Measurements from ENCODE around the gene RNF19B.

RNF19B gene

DNA sequence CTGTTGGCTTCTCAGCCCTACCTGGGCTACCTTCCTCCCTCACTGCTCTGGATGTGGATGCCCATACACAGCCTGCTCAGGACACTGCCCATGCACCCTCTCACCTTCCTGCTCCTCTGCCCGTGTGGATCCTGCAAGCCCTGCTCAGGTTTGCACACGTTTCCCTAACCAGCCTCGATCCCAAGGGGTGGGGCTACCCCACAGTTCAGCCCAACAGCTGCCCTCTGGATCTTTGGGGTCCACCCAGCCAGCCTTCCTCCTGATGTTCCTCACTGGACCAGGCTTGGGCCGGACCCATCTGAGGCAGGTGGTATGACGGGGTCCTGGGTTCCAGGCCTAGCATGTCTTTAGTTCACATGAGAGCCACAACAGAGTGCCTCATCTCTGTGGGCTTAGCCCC lies 68.2 kb downstream of the RNF19B start:
- H3K36me3 ChIP-seq (ENCODE audit: insufficient read depth, low read length): no peaks in the 10 kb centered on the region
- H3K27me3 ChIP-seq (ENCODE audit: control insufficient read depth in 1 of 2, insufficient read depth in 2 of 2, low read length in 2 of 2): peaks cover 13 to 22% of the 10 kb centered on the region in 2 donors
- no peak overlapping the region for H3K27ac ChIP-seq (ENCODE audit: low read depth, low read length)
- no peaks in the 10 kb centered on the region for H3K9me3 ChIP-seq (ENCODE audit: low read length)
- no peak overlapping the region for H3K9ac ChIP-seq (ENCODE audit: low read length)
- H3K4me1 ChIP-seq (ENCODE audit: insufficient read depth, low read length): peaks cover 7% of the 10 kb centered on the region
- H3K4me3 ChIP-seq (ENCODE audit: low read depth in 1 of 2, low read length in 2 of 2): no peak overlapping the region

DNA sequence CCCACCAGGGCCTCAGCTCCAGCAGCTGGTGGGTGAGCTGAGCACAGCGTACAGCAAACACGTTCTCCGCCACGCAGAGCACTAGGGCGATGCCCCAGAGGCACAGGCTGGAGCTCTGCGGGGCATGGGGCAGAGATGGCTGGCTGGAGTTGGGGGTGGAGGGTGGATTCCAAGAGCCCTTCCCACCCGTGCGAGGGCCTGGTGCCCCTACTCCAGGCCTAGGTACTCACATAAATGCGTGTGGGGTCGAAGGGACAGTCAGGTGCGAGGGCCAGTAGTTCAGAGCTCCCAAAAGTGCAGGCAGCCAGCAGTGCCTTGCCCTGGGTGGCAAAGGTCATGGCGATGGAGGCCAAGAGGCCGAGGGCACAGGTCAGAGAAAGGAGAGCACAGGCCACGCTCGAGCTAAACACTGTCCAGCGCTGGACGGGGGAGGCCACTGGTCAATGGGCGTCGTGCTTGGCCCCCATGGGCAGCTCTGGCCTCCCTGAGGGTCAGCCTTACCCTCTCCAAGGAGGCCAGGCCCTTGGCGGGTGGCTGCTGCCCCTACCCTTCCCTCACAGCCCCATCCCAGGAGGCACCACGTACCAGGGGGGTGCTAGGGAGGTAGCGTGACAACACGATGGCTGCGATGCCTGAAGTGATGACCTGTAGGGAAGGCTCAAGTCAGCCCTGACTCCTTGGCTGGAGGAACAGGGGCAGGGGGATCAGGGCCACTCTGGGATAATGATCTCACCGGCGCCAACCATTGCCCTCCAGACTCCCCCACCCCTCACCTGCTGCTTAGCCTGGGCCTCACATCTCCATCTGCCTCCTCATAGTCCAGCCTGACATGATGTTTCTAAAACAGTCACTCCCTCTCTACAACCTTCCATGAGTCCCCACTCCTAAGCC lies 69.0 kb downstream of the RNF19B start:
- Histone ChIP-seq H3K4me1 (ENCODE audit: insufficient read depth, low read length) (peaks cover 3% of the 10 kb centered on the region), H3K4me3 (ENCODE audit: low read depth in 1 of 2, low read length in 2 of 2) (no peak overlapping the region), H3K9ac (ENCODE audit: low read length) (no peak overlapping the region), H3K27ac (ENCODE audit: low read depth, low read length) (no peak overlapping the region), H3K9me3 (ENCODE audit: low read length) (no peaks in the 10 kb centered on the region), H3K36me3 (ENCODE audit: insufficient read depth, low read length) (no peaks in the 10 kb centered on the region), H3K27me3 (ENCODE audit: control insufficient read depth in 1 of 2, insufficient read depth in 2 of 2, low read length in 2 of 2) (peaks cover 17 to 29% of the 10 kb centered on the region in 2 donors)

DNA sequence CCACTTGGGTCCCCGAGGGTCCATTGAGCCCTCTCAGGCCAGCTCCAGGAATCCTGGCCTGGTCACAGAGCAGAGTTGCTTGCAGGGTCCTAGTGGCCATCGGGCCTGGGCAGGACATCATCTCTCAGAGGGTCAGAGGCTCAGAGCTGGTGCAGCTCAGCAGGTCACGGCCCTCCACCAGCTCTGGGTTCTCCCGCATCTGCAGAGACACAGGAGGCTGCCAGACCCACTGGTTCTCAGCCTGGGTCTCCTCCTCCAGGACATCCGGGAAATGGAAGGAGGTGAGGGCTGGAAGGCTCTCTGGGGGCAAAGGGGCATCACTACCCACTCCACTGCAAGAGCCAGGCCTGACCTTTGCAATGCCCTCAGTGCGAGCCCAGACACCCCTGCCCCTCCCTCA lies 69.9 kb downstream of the RNF19B start:
- peaks cover 19 to 29% of the 10 kb centered on the region in 2 donors for H3K27me3 ChIP-seq (ENCODE audit: control insufficient read depth in 1 of 2, insufficient read depth in 2 of 2, low read length in 2 of 2)
- H3K9me3 ChIP-seq (ENCODE audit: low read length): no peaks in the 10 kb centered on the region
- H3K9ac ChIP-seq (ENCODE audit: low read length): no peak overlapping the region
- no peak overlapping the region for H3K4me3 ChIP-seq (ENCODE audit: low read depth in 1 of 2, low read length in 2 of 2)
- no peaks in the 10 kb centered on the region for H3K36me3 ChIP-seq (ENCODE audit: insufficient read depth, low read length)
- H3K27ac ChIP-seq (ENCODE audit: low read depth, low read length): no peak overlapping the region
- no peaks in the 10 kb centered on the region for H3K4me1 ChIP-seq (ENCODE audit: insufficient read depth, low read length)

DNA sequence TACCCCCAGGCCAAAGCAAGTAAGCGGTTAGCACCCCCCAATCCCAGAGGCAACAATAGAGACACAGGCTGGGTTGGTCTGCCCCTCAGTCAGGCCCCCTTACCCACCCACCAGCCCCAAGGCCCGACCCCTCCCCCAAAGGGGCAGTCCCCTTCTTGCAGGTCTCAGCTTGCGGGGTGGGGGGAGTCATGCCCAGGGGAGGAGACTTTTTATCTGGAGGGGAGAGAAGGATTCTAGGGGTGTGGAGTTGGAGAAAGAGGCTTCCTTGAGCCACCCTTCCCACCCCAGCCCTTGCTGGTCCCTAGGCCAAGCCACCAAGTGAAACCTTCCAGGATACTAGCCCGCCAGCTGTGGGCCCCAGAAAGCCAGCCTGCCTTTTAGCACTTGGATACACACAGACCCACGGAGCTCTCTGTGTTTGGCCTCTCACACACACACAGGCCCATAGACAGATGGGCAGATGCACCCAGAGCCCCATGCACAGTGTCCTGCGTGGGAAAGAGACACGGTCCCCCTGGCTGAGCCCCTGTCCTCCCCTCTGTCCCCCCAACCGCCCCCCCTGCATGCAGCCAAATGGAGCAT lies 70.5 kb downstream of the RNF19B start:
- no peak overlapping the region for H3K27ac ChIP-seq (ENCODE audit: low read depth, low read length)
- no peak overlapping the region for H3K9ac ChIP-seq (ENCODE audit: low read length)
- no peak overlapping the region for H3K4me3 ChIP-seq (ENCODE audit: low read depth in 1 of 2, low read length in 2 of 2)
- peaks cover 19 to 29% of the 10 kb centered on the region in 2 donors for H3K27me3 ChIP-seq (ENCODE audit: control insufficient read depth in 1 of 2, insufficient read depth in 2 of 2, low read length in 2 of 2)
- H3K9me3 ChIP-seq (ENCODE audit: low read length): no peaks in the 10 kb centered on the region
- no peaks in the 10 kb centered on the region for H3K4me1 ChIP-seq (ENCODE audit: insufficient read depth, low read length)
- H3K36me3 ChIP-seq (ENCODE audit: insufficient read depth, low read length): no peaks in the 10 kb centered on the region

DNA sequence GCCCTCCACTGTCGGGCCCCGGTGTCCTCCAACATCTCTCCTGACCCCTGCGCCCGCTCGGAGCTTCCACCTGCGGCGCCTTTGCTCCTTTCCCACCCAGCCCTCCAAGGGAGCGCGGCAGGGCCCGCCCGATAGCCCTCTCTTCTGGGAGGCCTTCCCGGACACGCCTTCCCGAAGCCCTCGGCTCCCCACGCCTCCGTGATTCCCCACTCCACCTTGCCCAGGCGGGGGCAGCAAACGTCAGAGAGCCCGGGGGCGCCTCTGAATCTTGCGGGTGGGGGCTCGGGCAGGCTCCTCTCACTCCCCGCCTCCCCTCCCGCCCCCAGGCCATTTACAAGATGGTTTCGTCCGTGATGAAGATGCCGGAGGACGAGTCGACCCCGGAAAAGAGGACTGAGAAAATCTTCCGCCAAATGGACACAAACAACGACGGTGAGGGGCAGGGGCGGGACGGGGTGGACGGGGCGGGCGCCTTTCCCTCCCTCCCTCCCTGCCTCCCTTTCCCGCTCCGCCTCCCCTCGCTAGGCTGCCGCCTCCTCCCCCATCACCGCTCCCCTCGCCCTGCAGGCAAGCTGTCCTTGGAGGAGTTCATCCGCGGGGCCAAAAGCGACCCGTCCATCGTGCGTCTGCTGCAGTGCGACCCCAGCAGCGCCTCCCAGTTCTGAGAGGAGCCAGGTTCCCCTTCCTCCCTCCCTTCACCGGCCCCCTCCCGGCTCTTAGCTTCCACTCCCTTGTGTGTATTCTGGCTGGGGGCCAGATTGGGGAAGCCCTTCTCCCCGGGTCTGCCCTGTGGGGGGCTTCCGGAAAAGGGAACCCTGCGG lies 71.2 kb downstream of the RNF19B start:
- Histone ChIP-seq H3K9ac (ENCODE audit: low read length) (no peak overlapping the region), H3K36me3 (ENCODE audit: insufficient read depth, low read length) (no peaks in the 10 kb centered on the region), H3K4me1 (ENCODE audit: insufficient read depth, low read length) (no peaks in the 10 kb centered on the region), H3K4me3 (ENCODE audit: low read depth in 1 of 2, low read length in 2 of 2) (peak overlapping the region; percentile 29 to 35), H3K27ac (ENCODE audit: low read depth, low read length) (no peak overlapping the region), H3K9me3 (ENCODE audit: low read length) (no peaks in the 10 kb centered on the region), H3K27me3 (ENCODE audit: control insufficient read depth in 1 of 2, insufficient read depth in 2 of 2, low read length in 2 of 2) (peaks cover 20 to 32% of the 10 kb centered on the region in 2 donors)

DNA sequence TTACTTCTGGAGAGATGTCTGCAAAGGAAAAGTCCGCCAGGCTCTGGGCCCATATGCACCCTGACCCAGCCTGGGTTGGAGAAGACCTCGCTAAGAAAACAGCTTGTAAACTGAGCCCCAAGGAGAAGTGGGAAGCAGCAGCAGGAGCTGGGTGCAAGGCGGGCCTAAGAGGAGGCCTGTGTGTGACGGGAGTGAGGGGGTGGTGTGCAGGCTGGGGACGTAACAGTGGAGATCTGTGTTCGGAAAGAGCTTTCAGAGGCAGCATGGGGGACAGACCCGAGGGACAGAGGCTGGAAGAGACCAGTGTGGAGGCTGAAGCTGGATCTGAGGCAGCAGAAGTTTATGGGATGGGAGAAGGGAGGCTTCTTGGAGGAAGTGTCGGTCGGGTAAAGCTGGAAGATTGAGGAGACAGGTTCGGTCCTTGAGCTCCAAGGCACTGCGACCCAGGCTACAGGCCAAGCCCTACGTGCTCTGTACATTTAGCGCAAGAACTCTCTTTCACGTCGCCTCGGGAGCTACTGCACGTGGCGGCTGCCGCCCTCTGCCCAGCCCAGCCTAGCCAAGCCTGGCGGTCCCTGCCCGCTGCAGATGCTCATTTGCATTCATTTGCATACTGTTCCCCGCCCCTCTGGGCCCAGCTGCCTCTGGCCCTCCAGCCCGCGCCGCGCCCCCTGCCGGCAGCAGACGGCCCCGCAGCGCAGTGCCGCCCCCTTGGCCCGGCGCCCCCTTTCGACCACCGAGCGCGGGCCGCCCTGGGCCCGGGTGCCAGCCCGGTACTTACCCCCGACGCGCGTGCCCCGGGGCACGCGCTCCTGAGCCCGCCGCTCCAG lies 72.0 kb downstream of the RNF19B start:
- peaks cover 26 to 34% of the 10 kb centered on the region in 2 donors for H3K27me3 ChIP-seq (ENCODE audit: control insufficient read depth in 1 of 2, insufficient read depth in 2 of 2, low read length in 2 of 2)
- H3K36me3 ChIP-seq (ENCODE audit: insufficient read depth, low read length): no peaks in the 10 kb centered on the region
- H3K4me3 ChIP-seq (ENCODE audit: low read depth in 1 of 2, low read length in 2 of 2): peak overlapping the region; percentile 29 to 35
- no peak overlapping the region for H3K9ac ChIP-seq (ENCODE audit: low read length)
- no peaks in the 10 kb centered on the region for H3K9me3 ChIP-seq (ENCODE audit: low read length)
- H3K27ac ChIP-seq (ENCODE audit: low read depth, low read length): no peak overlapping the region
- H3K4me1 ChIP-seq (ENCODE audit: insufficient read depth, low read length): no peaks in the 10 kb centered on the region

DNA sequence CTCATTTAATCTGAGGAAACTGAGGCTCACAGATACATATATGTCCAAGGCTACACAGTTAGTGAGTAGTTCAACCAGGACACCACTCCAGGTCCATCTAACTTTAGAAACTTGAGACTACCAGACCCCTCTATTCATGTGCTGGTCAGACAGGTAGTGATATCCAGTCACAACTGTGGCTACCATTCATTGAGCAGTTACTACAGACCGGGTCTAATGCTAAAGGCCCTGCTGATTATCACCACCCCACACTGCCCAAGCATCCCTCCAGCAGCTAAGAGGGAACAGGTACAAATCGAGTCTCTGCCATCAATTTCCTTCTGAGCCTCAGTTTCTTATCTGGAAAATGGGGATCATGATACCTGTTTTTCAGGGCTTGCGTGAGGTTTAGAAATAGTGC lies 73.0 kb downstream of the RNF19B start:
- Histone ChIP-seq H3K36me3 (ENCODE audit: insufficient read depth, low read length) (no peaks in the 10 kb centered on the region), H3K27me3 (ENCODE audit: control insufficient read depth in 1 of 2, insufficient read depth in 2 of 2, low read length in 2 of 2) (peaks cover 36 to 43% of the 10 kb centered on the region in 2 donors), H3K9ac (ENCODE audit: low read length) (no peak overlapping the region), H3K4me1 (ENCODE audit: insufficient read depth, low read length) (no peaks in the 10 kb centered on the region), H3K27ac (ENCODE audit: low read depth, low read length) (no peak overlapping the region), H3K9me3 (ENCODE audit: low read length) (no peaks in the 10 kb centered on the region), H3K4me3 (ENCODE audit: low read depth in 1 of 2, low read length in 2 of 2) (no peak overlapping the region)

DNA sequence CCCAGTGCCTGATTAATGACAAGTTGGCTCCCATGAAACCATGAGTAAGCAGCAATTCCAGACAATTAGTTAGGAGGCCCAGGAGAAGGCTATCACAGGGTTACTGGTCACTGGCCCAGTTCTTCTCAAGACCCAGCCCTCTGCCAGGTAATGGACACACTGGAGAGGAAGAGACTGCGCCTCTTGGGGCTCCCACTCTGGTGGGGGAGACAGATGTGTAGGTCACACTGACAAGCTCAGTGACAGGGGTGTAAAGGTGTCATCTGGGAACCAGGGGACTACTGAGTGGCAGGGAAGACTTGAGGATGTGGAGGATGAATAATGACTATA lies 73.4 kb downstream of the RNF19B start:
- no peaks in the 10 kb centered on the region for H3K9me3 ChIP-seq (ENCODE audit: low read length)
- no peak overlapping the region for H3K27ac ChIP-seq (ENCODE audit: low read depth, low read length)
- no peaks in the 10 kb centered on the region for H3K36me3 ChIP-seq (ENCODE audit: insufficient read depth, low read length)
- H3K4me1 ChIP-seq (ENCODE audit: insufficient read depth, low read length): no peaks in the 10 kb centered on the region
- H3K4me3 ChIP-seq (ENCODE audit: low read depth in 1 of 2, low read length in 2 of 2): no peak overlapping the region
- no peak overlapping the region for H3K9ac ChIP-seq (ENCODE audit: low read length)
- peaks cover 36 to 48% of the 10 kb centered on the region in 2 donors for H3K27me3 ChIP-seq (ENCODE audit: control insufficient read depth in 1 of 2, insufficient read depth in 2 of 2, low read length in 2 of 2)

DNA sequence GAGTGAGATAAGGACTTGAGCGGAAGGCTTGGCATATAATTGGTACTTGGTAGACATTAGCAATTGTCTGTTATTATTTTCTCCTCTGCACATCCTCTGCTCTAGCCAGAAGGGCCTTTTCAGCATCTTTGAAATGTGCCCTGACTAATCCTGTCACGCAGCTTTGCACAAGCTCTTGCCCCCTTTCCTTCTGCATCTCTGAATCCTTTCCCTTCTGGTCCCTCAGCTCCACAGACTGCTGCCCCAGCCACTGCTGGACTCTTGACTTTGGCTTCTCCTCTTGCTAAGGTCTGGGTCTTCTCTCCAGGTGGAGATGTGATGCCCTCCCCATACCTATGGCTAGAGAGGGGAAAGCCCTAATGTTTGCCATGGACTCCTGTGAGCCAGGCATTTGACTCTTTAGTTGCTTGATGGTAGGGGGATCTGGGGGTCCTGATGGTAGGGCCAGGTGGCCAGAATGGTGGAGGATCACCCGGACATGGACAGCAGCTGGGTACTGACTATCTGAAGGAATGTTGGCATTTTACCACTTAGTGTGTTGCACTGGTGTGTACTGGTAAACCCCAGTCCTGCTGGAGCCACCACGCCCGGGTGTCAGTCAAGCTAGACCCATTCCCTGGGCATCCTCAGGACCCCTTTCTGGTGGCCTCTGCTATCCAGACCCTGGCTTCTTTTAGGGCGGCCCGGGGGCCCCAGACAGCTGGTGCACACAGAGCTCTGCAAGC lies 73.9 kb downstream of the RNF19B start:
- Histone ChIP-seq H3K4me1 (ENCODE audit: insufficient read depth, low read length) (no peaks in the 10 kb centered on the region), H3K27me3 (ENCODE audit: control insufficient read depth in 1 of 2, insufficient read depth in 2 of 2, low read length in 2 of 2) (peaks cover 36 to 53% of the 10 kb centered on the region in 2 donors), H3K4me3 (ENCODE audit: low read depth in 1 of 2, low read length in 2 of 2) (no peak overlapping the region)

DNA sequence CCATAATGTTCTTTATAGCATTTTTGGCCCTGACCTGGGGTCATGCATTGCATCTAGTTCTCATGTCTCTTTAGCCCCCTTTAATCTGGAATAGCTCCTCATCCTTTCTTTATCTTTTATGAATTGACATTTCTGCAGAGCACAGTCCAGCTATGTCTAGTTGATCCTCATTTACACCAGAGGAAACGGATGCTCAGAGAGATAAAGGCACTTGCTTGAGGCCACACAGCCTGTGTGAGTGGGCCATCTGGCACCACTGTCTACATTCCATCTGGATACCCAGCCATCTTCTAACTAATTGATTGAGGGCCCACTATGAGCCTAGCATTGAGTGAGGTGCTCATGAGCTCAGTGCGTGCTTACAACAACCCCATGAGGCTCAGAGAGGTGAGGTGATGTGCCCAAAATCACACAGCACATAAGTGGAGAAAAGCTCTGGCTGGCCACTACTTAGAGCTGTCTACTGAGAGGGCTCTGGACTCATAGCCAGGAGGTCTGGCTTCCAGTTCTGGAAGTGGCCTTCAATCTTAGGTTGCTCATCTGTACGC lies 74.8 kb downstream of the RNF19B start:
- Histone ChIP-seq H3K27ac (ENCODE audit: low read depth, low read length) (no peak overlapping the region), H3K9ac (ENCODE audit: low read length) (no peak overlapping the region), H3K4me3 (ENCODE audit: low read depth in 1 of 2, low read length in 2 of 2) (no peak overlapping the region), H3K9me3 (ENCODE audit: low read length) (no peaks in the 10 kb centered on the region), H3K4me1 (ENCODE audit: insufficient read depth, low read length) (no peaks in the 10 kb centered on the region), H3K27me3 (ENCODE audit: control insufficient read depth in 1 of 2, insufficient read depth in 2 of 2, low read length in 2 of 2) (peaks cover 40 to 62% of the 10 kb centered on the region in 2 donors), H3K36me3 (ENCODE audit: insufficient read depth, low read length) (no peaks in the 10 kb centered on the region)

More for the DNA sequence above, 73.9 kb downstream of the RNF19B start:
- H3K36me3 ChIP-seq (ENCODE audit: insufficient read depth, low read length): no peaks in the 10 kb centered on the region
- no peak overlapping the region for H3K27ac ChIP-seq (ENCODE audit: low read depth, low read length)
- H3K9ac ChIP-seq (ENCODE audit: low read length): no peak overlapping the region
- no peaks in the 10 kb centered on the region for H3K9me3 ChIP-seq (ENCODE audit: low read length)

Measured in muscle layer of colon (tissue), 2 donors.